ENCODE data around the gene RABGAP1L.
"Not testable (repeated sequence)": the region's sequence is repeated elsewhere in the genome, so short reads cannot be mapped to it uniquely, and the experiment has no call there.

RABGAP1L gene

GRCh38 chr1:174289644-174290310 lies 130.5 kb downstream of the RABGAP1L start:
- no peak for DNase-seq (ENCODE audit: low read depth, low spot score)

- DNase-seq (ENCODE audit: low read depth, low spot score): no peak
Observed at GRCh38 chr1:174291059-174291458, 131.7 kb downstream of the RABGAP1L start.

- DNase-seq (ENCODE audit: low read depth, low spot score): no peak
Observed at GRCh38 chr1:174296309-174296708, 137.0 kb downstream of the RABGAP1L start.

GRCh38 chr1:174297351-174297750 lies 138.0 kb downstream of the RABGAP1L start:
- no peak for DNase-seq (ENCODE audit: low read depth, low spot score)

GRCh38 chr1:174301295-174302077 lies 142.2 kb downstream of the RABGAP1L start:
- DNase-seq (ENCODE audit: low read depth, low spot score): no peak

GRCh38 chr1:174308604-174309003 lies 149.3 kb downstream of the RABGAP1L start:
- no peak for DNase-seq (ENCODE audit: low read depth, low spot score)

GRCh38 chr1:174309490-174309889 lies 150.2 kb downstream of the RABGAP1L start:
- DNase-seq (ENCODE audit: low read depth, low spot score): no peak

- no peak for DNase-seq (ENCODE audit: low read depth, low spot score)
Observed at GRCh38 chr1:174314433-174314832, 155.1 kb downstream of the RABGAP1L start.

GRCh38 chr1:174315239-174315638 lies 155.9 kb downstream of the RABGAP1L start:
- no peak for DNase-seq (ENCODE audit: low read depth, low spot score)

GRCh38 chr1:174320897-174321296 lies 161.6 kb downstream of the RABGAP1L start:
- not testable (repeated sequence) for DNase-seq (ENCODE audit: low read depth, low spot score)

- no peak for DNase-seq (ENCODE audit: low read depth, low spot score)
Observed at GRCh38 chr1:174322202-174322862, 163.0 kb downstream of the RABGAP1L start.

GRCh38 chr1:174324493-174324892 lies 165.2 kb downstream of the RABGAP1L start:
- no peak for DNase-seq (ENCODE audit: low read depth, low spot score)

GRCh38 chr1:174324939-174325338 lies 165.6 kb downstream of the RABGAP1L start:
- DNase-seq (ENCODE audit: low read depth, low spot score): no peak

- no peak for DNase-seq (ENCODE audit: low read depth, low spot score)
Observed at GRCh38 chr1:174326278-174326677, 167.0 kb downstream of the RABGAP1L start.

GRCh38 chr1:174333437-174333836 lies 174.1 kb downstream of the RABGAP1L start:
- DNase-seq (ENCODE audit: low read depth, low spot score): no peak

GRCh38 chr1:174337000-174337681 lies 177.8 kb downstream of the RABGAP1L start:
- DNase-seq (ENCODE audit: low read depth, low spot score): no peak

- not testable (repeated sequence) for DNase-seq (ENCODE audit: low read depth, low spot score)
Observed at GRCh38 chr1:174340404-174340803, 181.1 kb downstream of the RABGAP1L start.

GRCh38 chr1:174344162-174344561 lies 184.8 kb downstream of the RABGAP1L start:
- no peak for DNase-seq (ENCODE audit: low read depth, low spot score)

GRCh38 chr1:174352117-174352516 lies 192.8 kb downstream of the RABGAP1L start:
- DNase-seq (ENCODE audit: low read depth, low spot score): no peak

- no peak for DNase-seq (ENCODE audit: low read depth, low spot score)
Observed at GRCh38 chr1:174352883-174353608, 193.7 kb downstream of the RABGAP1L start.

GRCh38 chr1:174358344-174358743 lies 199.0 kb downstream of the RABGAP1L start:
- no peak for DNase-seq (ENCODE audit: low read depth, low spot score)

All from activated CD4-positive, CD25-positive, alpha-beta regulatory T cell treated with anti-CD3 and anti-CD28 coated beads, Interleukin-2, amount 50 U/mL, for 16 hours (primary cell).